ENCODE data around the gene CKLF. TPM values are rescaled to one million over a fixed set of nuclear protein-coding genes. Genes with fewer than 3 reads are reported as not detected.

CKLF gene
- total RNA-seq, 4 donors from 2014 or later: 30.5 to 94.3 (median 42.2) TPM

DNA sequence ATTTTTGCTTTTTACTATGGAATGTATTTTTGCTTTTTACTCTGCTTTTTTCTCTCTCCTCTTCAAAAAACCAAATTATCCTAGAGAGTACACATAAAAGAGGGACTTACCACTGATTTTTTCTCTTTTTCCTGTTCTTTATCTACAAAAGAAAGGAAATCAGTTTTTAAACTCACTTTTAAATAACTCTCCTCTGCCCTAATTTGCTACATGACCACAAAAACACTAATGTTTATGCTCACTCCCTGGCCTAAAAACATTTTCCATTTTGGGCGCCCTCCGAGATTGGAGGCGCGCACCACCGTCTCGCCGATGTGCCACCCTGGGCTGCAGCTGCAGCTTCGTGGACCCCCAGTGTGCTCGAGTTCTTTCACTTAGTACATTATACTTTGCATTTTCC, 3.5 kb upstream of the CKLF start:
- TF ChIP-seq, protein P1, sequence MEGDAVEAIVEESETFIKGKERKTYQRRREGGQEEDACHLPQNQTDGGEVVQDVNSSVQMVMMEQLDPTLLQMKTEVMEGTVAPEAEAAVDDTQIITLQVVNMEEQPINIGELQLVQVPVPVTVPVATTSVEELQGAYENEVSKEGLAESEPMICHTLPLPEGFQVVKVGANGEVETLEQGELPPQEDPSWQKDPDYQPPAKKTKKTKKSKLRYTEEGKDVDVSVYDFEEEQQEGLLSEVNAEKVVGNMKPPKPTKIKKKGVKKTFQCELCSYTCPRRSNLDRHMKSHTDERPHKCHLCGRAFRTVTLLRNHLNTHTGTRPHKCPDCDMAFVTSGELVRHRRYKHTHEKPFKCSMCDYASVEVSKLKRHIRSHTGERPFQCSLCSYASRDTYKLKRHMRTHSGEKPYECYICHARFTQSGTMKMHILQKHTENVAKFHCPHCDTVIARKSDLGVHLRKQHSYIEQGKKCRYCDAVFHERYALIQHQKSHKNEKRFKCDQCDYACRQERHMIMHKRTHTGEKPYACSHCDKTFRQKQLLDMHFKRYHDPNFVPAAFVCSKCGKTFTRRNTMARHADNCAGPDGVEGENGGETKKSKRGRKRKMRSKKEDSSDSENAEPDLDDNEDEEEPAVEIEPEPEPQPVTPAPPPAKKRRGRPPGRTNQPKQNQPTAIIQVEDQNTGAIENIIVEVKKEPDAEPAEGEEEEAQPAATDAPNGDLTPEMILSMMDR (IDR thresholded peaks at IDR 0.05; ENCODE audit: low read depth): no peak

DNA sequence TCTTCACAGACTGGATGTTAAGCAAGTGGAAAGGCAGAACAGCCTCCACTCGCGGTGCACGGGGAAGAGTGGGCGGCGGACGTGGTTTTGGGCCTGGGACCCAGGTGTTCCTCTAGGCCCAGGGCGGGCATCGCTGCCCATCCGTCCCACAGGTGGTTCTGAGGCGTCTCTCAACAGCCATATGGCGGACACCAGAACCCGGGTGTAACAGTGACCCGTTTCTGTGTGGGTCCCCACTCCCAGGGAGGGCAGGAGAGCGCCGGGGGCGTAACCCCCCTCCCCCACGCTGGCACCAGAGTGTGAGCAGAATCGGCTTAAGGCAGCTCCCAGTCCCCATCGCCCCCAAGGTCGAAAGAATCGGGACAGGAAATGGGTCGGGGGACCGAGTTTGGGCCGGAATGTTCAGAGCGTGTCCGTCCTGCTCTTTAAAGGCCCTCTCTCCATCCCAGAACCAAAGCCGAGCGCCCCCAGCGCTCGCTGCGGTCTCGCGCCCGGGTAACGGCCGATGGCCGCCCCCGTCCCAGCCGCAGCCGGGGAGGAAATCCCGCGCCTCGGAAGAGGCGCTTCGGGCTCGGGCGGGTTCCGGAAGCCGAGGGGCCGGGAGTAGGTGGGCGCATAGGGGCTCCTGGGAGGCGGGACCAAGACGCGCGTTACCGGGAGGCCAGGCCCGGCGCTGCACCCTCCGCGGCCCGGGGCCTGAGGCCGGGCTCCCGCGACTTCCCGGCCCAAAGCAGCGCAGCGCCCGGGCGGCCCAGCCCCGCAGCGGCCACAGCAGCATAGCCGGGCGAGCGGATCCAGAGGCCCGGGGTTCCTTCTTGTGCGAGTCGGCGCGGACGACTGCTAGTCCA, 2.9 kb upstream of the CKLF start, which contains the start of gene TK2:
Gene TK2, minus strand, starts transcription at position 839 of the 848 bp plus-strand sequence. Its CDS starts 61 bp downstream, at position 778.
- TF ChIP-seq, protein P1 (IDR thresholded peaks at IDR 0.05; ENCODE audit: low read depth): no peak

DNA sequence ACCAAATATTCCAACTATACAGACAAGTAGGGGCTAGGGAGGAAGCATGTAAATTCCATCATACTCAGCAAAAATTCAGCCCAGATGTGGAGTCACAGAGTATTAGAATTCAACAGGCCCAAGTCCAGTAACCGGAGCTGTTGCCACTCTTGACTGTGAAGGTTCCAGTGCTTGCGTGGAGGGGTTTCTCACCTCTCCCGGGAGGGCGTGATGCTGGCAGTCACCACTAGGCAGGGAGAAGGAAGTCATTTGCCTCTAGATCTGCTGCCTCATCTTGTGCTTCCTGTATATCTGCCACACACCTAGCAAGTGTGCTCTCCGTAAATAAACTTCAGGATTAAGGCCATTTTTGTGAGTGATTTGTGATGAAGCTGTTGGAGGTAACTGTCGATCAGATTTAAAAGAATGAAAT, 1.0 kb upstream of the CKLF start:
- TF ChIP-seq, protein P1 (IDR thresholded peaks at IDR 0.05; ENCODE audit: low read depth): no peak

DNA sequence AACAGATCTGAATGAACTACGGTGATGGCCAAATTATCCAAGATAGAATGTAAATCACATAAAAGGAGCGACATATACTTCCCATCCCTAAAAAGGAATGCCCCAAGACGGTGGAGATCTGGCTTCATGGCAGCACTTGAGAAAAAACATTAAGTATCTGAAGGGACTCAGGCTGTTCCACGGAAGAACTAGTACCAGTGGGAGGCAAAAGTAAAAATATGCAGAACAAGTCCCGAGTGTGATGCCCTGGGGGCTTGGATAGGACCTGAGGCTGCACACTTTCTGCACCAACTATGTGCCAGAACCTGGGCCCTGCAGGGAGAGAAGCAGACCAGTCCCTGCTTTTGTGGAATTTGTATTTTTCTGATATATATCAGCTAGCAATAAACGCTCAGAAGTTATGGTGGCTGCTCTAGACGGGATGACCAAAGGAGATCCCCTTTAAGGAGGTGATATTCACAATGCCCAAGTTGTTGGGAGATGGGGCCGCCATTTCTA, 539 bp upstream of the CKLF start:
- TF ChIP-seq, protein P1 (IDR thresholded peaks at IDR 0.05; ENCODE audit: low read depth): no peak

DNA sequence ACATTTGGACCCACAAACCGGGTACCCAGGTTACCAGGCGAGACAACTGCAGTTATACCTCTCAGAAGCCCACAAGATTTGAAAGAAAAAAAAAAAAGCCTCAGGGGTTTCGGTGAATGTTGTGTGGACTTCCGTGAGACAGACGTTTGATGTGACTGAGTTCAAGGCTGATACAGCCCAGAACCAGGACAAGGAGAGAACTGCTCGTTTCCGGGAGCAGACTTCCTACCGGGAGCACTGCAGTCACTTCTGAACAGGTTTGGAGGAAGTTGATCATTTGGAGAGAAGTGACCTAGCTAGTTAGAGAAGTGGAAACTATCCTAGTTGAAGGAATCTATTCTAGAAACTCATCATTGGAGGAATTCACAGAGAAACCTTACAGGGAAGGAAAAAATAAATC, 847 bp downstream of the CKLF start:
- TF ChIP-seq, protein P1 (IDR thresholded peaks at IDR 0.05; ENCODE audit: low read depth): no peak

DNA sequence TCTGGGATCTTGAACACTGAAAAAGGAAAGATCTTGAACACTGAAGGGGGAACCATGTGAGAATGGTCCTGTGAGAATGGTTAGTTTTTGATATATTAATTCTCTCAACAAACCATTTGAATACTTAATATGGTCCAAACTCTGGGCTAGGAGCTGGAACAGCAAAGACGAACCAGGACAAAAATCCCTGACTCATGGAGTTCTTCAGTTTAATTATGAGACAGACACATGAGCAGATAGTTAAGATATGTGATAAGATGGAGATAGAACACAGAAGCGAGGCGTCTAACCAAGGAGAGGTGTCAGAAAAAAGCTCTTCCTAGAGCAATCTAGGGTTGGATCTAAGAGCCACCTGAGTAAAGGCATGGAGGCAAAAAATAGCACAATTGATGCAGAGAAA, 1.6 kb downstream of the CKLF start:
- TF ChIP-seq, protein P1 (IDR thresholded peaks at IDR 0.05; ENCODE audit: low read depth): no peak

DNA sequence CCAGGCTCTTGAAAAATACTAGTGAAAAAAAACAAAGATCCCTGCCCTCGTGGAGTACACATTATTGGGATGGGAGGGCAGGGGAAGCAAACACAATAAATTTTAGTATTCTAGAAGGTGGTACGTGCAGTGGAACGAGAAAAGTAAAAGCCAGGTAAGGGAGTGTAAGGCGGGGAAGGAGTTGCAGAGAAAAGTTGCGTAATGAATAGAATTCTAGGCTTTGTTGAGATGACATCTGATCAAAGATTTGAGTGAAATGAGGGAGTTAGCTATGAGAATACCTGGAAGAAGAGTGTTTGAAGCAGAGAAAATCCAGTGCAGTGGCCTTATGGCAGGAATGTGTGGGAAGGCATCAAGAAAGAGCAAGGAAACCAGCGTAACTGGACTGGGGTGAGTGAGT, 2.1 kb downstream of the CKLF start:
- TF ChIP-seq, protein P1 (IDR thresholded peaks at IDR 0.05; ENCODE audit: low read depth): no peak

All from subcutaneous adipose tissue (tissue), 4 donors.